Chondrocyte (in vitro differentiated cells): Measurements from ENCODE around the gene ZSCAN2. TPM values are rescaled to one million over a fixed set of nuclear protein-coding genes. Genes with fewer than 3 reads are reported as not detected.

Experiments used
- DNase-seq: peaks from one replicate; pipeline ENCODE4 v3.0.0; 2021; ENCODE audit warnings: mixed read lengths, low spot score
- H3K27ac Mint-ChIP-seq: one replicate; pipeline ENCODE4 v1.8.0; 2021; ENCODE audit warnings: mild to moderate bottlenecking, moderate library complexity, mixed read lengths; ENCODE audit not compliant: unreplicated experiment
- H3K27me3 Mint-ChIP-seq: 2 replicates; pipeline ENCODE4 v1.8.0; 2021; ENCODE audit warnings: low read depth, mixed read lengths
- H3K36me3 Mint-ChIP-seq: 2 replicates; pipeline ENCODE4 v1.8.0; 2021; ENCODE audit warnings: low read depth, mixed read lengths
- H3K4me1 Mint-ChIP-seq: 2 replicates; pipeline ENCODE4 v1.8.0; 2021; ENCODE audit warnings: low read depth, mild to moderate bottlenecking, mixed read lengths
- H3K4me3 Mint-ChIP-seq: one replicate; pipeline ENCODE4 v1.8.0; 2021; ENCODE audit warnings: mild to moderate bottlenecking, moderate library complexity, mixed read lengths; ENCODE audit not compliant: unreplicated experiment
- H3K9me3 Mint-ChIP-seq: 2 replicates; pipeline ENCODE4 v1.8.0; 2021; ENCODE audit warnings: low read depth, mixed read lengths
- total RNA-seq: library from RNA; stranded (reverse); gene quantifications from 3 replicates; pipeline ENCODE4 v1.2.1, GENCODE V29; 2021
- TF ChIP-seq, protein P1 (sequence below): fragments of 200-600 bp; sonication (generic); IDR thresholded peaks from 2 replicates; pipeline ENCODE4 v1.5.0; 2021; ENCODE audit warnings: antibody characterized with exemption, mild to moderate bottlenecking, moderate library complexity

ZSCAN2 gene
- total RNA-seq, 1 donor from 2014 or later: 11.9 TPM

- H3K27me3 Mint-ChIP-seq: peaks cover 2% of the 10 kb centered on the region
- H3K27ac Mint-ChIP-seq: peak overlapping the region; percentile 91
- H3K4me3 Mint-ChIP-seq: peak overlapping the region; percentile 93
- no peaks in the 10 kb centered on the region for H3K9me3 Mint-ChIP-seq
- H3K4me1 Mint-ChIP-seq: peaks cover 38% of the 10 kb centered on the region
- DNase-seq: no peak
- TF ChIP-seq, protein P1, sequence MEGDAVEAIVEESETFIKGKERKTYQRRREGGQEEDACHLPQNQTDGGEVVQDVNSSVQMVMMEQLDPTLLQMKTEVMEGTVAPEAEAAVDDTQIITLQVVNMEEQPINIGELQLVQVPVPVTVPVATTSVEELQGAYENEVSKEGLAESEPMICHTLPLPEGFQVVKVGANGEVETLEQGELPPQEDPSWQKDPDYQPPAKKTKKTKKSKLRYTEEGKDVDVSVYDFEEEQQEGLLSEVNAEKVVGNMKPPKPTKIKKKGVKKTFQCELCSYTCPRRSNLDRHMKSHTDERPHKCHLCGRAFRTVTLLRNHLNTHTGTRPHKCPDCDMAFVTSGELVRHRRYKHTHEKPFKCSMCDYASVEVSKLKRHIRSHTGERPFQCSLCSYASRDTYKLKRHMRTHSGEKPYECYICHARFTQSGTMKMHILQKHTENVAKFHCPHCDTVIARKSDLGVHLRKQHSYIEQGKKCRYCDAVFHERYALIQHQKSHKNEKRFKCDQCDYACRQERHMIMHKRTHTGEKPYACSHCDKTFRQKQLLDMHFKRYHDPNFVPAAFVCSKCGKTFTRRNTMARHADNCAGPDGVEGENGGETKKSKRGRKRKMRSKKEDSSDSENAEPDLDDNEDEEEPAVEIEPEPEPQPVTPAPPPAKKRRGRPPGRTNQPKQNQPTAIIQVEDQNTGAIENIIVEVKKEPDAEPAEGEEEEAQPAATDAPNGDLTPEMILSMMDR: no peak
- H3K36me3 Mint-ChIP-seq: peaks cover 7% of the 10 kb centered on the region
Observed at GRCh38 chr15:84600331-84600686, 500 bp upstream of the ZSCAN2 start.

DNA sequence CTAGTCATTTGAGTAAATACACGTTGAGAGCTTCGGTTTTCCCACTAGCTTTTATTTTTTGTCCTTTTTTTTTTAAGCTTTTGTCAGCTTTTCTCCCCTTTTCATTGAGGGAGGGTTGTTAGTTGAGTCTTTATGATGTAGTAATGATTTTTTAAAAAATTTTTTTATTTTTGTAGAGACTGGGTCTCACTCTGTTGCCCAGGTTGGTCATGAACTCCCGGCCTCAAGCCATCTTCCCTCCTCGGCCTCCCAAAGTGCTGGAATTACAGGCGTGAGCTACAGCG is 688 bp downstream of the ZSCAN2 start:
- Mint-ChIP-seq H3K27me3 (peaks cover 2% of the 10 kb centered on the region), H3K4me1 (peaks cover 38% of the 10 kb centered on the region), H3K36me3 (peaks cover 17% of the 10 kb centered on the region), H3K9me3 (no peaks in the 10 kb centered on the region), H3K27ac (peak overlapping the region; percentile 87), H3K4me3 (peak overlapping the region; percentile 93)
- DNase-seq: no peak
- TF ChIP-seq, protein P1: no peak

DNA sequence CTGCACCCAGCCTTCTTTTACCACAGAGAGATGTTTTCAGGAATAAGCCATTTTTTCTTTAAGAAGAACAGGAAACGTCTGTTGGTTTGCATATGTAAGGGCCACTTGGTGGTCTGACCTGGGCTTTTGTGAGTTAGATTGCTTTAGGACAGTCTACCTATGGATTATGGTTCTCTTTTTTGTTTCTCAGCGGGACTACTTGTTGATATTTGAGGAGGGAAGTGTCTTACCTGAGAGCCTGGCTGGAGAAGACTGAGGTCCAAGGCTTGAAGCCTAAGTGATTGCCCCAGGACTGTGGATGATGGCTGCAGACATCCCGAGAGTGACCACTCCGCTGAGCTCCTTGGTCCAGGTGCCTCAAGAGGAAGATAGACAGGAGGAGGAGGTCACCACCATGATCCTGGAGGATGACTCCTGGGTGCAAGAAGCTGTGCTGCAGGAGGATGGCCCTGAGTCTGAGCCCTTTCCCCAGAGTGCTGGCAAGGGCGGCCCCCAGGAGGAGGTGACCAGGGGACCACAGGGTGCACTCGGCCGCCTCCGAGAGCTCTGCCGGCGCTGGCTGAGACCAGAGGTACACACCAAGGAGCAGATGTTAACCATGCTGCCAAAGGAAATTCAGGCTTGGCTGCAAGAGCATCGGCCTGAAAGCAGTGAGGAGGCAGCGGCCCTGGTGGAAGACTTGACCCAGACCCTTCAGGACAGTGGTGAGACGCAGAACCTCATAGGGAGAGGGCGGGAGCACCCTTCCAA is 3.0 kb downstream of the ZSCAN2 start:
- no peak overlapping the region for H3K27ac Mint-ChIP-seq
- H3K9me3 Mint-ChIP-seq: no peaks in the 10 kb centered on the region
- H3K36me3 Mint-ChIP-seq: peaks cover 25% of the 10 kb centered on the region
- H3K4me3 Mint-ChIP-seq: no peak overlapping the region
- DNase-seq: no peak
- H3K27me3 Mint-ChIP-seq: no peaks in the 10 kb centered on the region
- TF ChIP-seq, protein P1: no peak
- H3K4me1 Mint-ChIP-seq: peaks cover 30% of the 10 kb centered on the region

DNA sequence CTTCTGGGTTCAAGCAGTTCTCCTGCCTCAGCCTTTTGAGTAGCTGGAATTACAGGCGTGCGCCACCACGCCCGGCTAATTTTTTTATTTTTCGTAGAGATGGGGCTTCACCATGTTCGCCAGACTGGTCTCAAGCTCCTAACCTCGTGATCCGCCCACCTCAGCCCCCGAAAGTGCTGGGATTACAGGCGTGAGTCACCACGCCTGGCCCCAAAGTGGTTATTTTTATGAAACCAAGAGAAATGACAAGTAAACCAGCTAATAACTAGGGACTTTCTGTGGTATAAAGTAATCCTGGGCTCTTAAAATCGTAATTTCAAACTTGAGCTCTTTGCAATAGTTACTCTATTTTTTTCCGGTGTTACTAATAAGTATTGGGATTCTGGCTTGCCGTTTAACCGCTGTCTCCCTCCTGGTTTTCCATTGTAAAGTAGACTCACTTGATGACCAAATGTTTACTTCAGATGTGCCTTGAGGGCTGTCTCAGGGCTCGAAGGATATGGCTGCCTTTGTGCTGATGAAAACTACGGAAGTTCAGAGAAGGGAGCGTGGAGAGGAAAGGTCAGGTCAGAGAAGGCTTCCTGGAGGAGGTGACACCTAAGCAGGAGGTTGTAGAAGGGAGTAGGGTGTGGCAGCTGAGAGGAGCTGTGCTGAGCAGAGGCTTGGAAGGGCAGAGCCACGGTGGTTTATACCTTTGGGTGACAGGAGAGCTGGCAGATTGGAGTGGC is 4.2 kb downstream of the ZSCAN2 start:
- peaks cover 33% of the 10 kb centered on the region for H3K4me1 Mint-ChIP-seq
- H3K27ac Mint-ChIP-seq: no peak overlapping the region
- peaks cover 25% of the 10 kb centered on the region for H3K36me3 Mint-ChIP-seq

GRCh38 chr15:84605554-84605882 is 4.7 kb downstream of the ZSCAN2 start:
- Mint-ChIP-seq H3K4me3 (no peak overlapping the region), H3K9me3 (no peaks in the 10 kb centered on the region), H3K36me3 (peaks cover 25% of the 10 kb centered on the region), H3K27ac (no peak overlapping the region), H3K4me1 (peaks cover 33% of the 10 kb centered on the region), H3K27me3 (no peaks in the 10 kb centered on the region)
- no peak for DNase-seq
- TF ChIP-seq, protein P1: no peak

More for the DNA sequence above, 4.2 kb downstream of the ZSCAN2 start:
- Mint-ChIP-seq H3K27me3 (no peaks in the 10 kb centered on the region), H3K4me3 (no peak overlapping the region), H3K9me3 (no peaks in the 10 kb centered on the region)
- TF ChIP-seq, protein P1: no peak
- no peak for DNase-seq
